Measurements from ENCODE around the gene GRK4.
"Not testable (repeated sequence)": the region's sequence is repeated elsewhere in the genome, so short reads cannot be mapped to it uniquely, and the experiment has no call there.

Gene GRK4

GRCh38 chr4:3046162-3046561 lies 82.8 kb downstream of the GRK4 start:
- Histone ChIP-seq H3K9ac (ENCODE audit: low read depth, low read length) (no peak overlapping the region), H3K4me2 (ENCODE audit: insufficient read depth, low read length) (no peak overlapping the region)
- no peak for DNase-seq

GRCh38 chr4:3046623-3047022 lies 83.3 kb downstream of the GRK4 start:
- H4K20me1 ChIP-seq (ENCODE audit: insufficient read depth, low read length): no peaks in the 10 kb centered on the region
- DNase-seq (no peak), ATAC-seq (ENCODE audit: insufficient read depth, low read depth) (no peak)
- no peaks in the 10 kb centered on the region for H3K36me3 ChIP-seq (ENCODE audit: insufficient read depth, low read length)
- H3K9me3 ChIP-seq (ENCODE audit: insufficient read depth, low read length, severe bottlenecking): no peaks in the 10 kb centered on the region
- H2AFZ ChIP-seq (ENCODE audit: low read depth, low read length): no peak overlapping the region
- H3K27ac ChIP-seq (ENCODE audit: low read length): no peak overlapping the region
- H3K79me2 ChIP-seq (ENCODE audit: insufficient read depth, low read length): no peaks in the 10 kb centered on the region
- H3K4me2 ChIP-seq (ENCODE audit: insufficient read depth, low read length): no peak overlapping the region
- peaks cover 9% of the 10 kb centered on the region for H3K27me3 ChIP-seq (ENCODE audit: insufficient read depth, low read length, poor library complexity)
- TF ChIP-seq CTCF (IDR thresholded peaks at IDR 0.05; ENCODE audit: borderline replicate concordance, extremely low read depth, low read length, poor library complexity, severe bottlenecking): no peak
- TF ChIP-seq EZH2 (IDR thresholded peaks at IDR 0.05; ENCODE audit: borderline replicate concordance, low read depth, low read length, severe bottlenecking): no peak
- no peak overlapping the region for H3K4me3 ChIP-seq (ENCODE audit: low read depth in 1 of 2, low read length in 2 of 2)
- H3K4me1 ChIP-seq (ENCODE audit: insufficient read depth, low read length): no peaks in the 10 kb centered on the region; the same call in 1 of the 2 replicates
- no peak overlapping the region for H3K9ac ChIP-seq (ENCODE audit: low read depth, low read length)

More at GRCh38 chr4:3046162-3046561, 82.8 kb downstream of the GRK4 start:
- Histone ChIP-seq H3K4me1 (ENCODE audit: insufficient read depth, low read length) (no peaks in the 10 kb centered on the region; the same call in 1 of the 2 replicates), H3K27me3 (ENCODE audit: insufficient read depth, low read length, poor library complexity) (peaks cover 14% of the 10 kb centered on the region), H3K79me2 (ENCODE audit: insufficient read depth, low read length) (no peaks in the 10 kb centered on the region), H4K20me1 (ENCODE audit: insufficient read depth, low read length) (no peaks in the 10 kb centered on the region), H3K4me3 (ENCODE audit: low read depth in 1 of 2, low read length in 2 of 2) (no peak overlapping the region), H3K27ac (ENCODE audit: low read length) (no peak overlapping the region), H3K36me3 (ENCODE audit: insufficient read depth, low read length) (no peaks in the 10 kb centered on the region), H3K9me3 (ENCODE audit: insufficient read depth, low read length, severe bottlenecking) (no peaks in the 10 kb centered on the region), H2AFZ (ENCODE audit: low read depth, low read length) (no peak overlapping the region)
- TF ChIP-seq EZH2 (IDR thresholded peaks at IDR 0.05; ENCODE audit: borderline replicate concordance, low read depth, low read length, severe bottlenecking): no peak
- no peak for TF ChIP-seq CTCF (IDR thresholded peaks at IDR 0.05; ENCODE audit: borderline replicate concordance, extremely low read depth, low read length, poor library complexity, severe bottlenecking)
- no peak for ATAC-seq (ENCODE audit: insufficient read depth, low read depth)

GRCh38 chr4:3047464-3048286 lies 84.3 kb downstream of the GRK4 start:
- Histone ChIP-seq H2AFZ (ENCODE audit: low read depth, low read length) (no peak overlapping the region), H3K4me1 (ENCODE audit: insufficient read depth, low read length) (no peaks in the 10 kb centered on the region; the same call in 1 of the 2 replicates), H3K9ac (ENCODE audit: low read depth, low read length) (no peak overlapping the region), H3K4me2 (ENCODE audit: insufficient read depth, low read length) (no peak overlapping the region), H3K27ac (ENCODE audit: low read length) (no peak overlapping the region), H3K4me3 (ENCODE audit: low read depth in 1 of 2, low read length in 2 of 2) (no peak overlapping the region), H3K36me3 (ENCODE audit: insufficient read depth, low read length) (no peaks in the 10 kb centered on the region), H4K20me1 (ENCODE audit: insufficient read depth, low read length) (no peaks in the 10 kb centered on the region), H3K9me3 (ENCODE audit: insufficient read depth, low read length, severe bottlenecking) (no peaks in the 10 kb centered on the region), H3K27me3 (ENCODE audit: insufficient read depth, low read length, poor library complexity) (peaks cover 4% of the 10 kb centered on the region), H3K79me2 (ENCODE audit: insufficient read depth, low read length) (no peaks in the 10 kb centered on the region)
- ATAC-seq (ENCODE audit: insufficient read depth, low read depth): peak; percentile 82
- DNase-seq: peak; percentile 57
- peak; percentile 81 for TF ChIP-seq CTCF (IDR thresholded peaks at IDR 0.05; ENCODE audit: borderline replicate concordance, extremely low read depth, low read length, poor library complexity, severe bottlenecking)
- TF ChIP-seq EZH2 (IDR thresholded peaks at IDR 0.05; ENCODE audit: borderline replicate concordance, low read depth, low read length, severe bottlenecking): no peak

- not testable (repeated sequence) for H3K36me3 ChIP-seq (ENCODE audit: insufficient read depth, low read length); H3K27me3 ChIP-seq (ENCODE audit: insufficient read depth, low read length, poor library complexity); H3K9ac ChIP-seq (ENCODE audit: low read depth, low read length)
Observed at GRCh38 chr4:3051141-3051897, 87.9 kb downstream of the GRK4 start.

More at GRCh38 chr4:3051141-3051897, 87.9 kb downstream of the GRK4 start:
- not testable (repeated sequence) for ATAC-seq (ENCODE audit: insufficient read depth, low read depth); H3K79me2 ChIP-seq (ENCODE audit: insufficient read depth, low read length); H3K4me3 ChIP-seq (ENCODE audit: low read depth in 1 of 2, low read length in 2 of 2); H4K20me1 ChIP-seq (ENCODE audit: insufficient read depth, low read length); H3K27ac ChIP-seq (ENCODE audit: low read length); DNase-seq; H2AFZ ChIP-seq (ENCODE audit: low read depth, low read length); H3K4me2 ChIP-seq (ENCODE audit: insufficient read depth, low read length); H3K4me1 ChIP-seq (ENCODE audit: insufficient read depth, low read length)
- H3K9me3 ChIP-seq (ENCODE audit: insufficient read depth, low read length, severe bottlenecking): peaks cover 23% of the 10 kb centered on the region

Data from DND-41 (cell line).